GM12801 (cell line): Measurements from ENCODE around the gene ZNF555.
A peak's percentile ranks its signal among the peaks of the same experiment; 100 is the strongest.

Experiments used
- CTCF ChIP-seq: IDR thresholded peaks from one replicate; pipeline ENCODE4 v1.5.1; 2011; ENCODE audit warnings: control low read depth; ENCODE audit not compliant: insufficient read length; ENCODE audit errors: extremely low read depth

ZNF555 gene

GRCh38 chr19:2815191-2815614 lies 26.1 kb upstream of the ZNF555 start:
- no peak for TF ChIP-seq CTCF

GRCh38 chr19:2815923-2816322 lies 25.4 kb upstream of the ZNF555 start:
- no peak for TF ChIP-seq CTCF

GRCh38 chr19:2816641-2817040 lies 24.6 kb upstream of the ZNF555 start:
- TF ChIP-seq CTCF = no peak

- TF ChIP-seq CTCF = peak; percentile 13
Measured at GRCh38 chr19:2819540-2820111, 21.6 kb upstream of the ZNF555 start, which contains the start of gene ZNF554. Gene ZNF554 (plus strand): TSS chr19:2819868. CDS start chr19:2820072, 204 bp downstream.

GRCh38 chr19:2820112-2820702 lies 21.1 kb upstream of the ZNF555 start:
- TF ChIP-seq CTCF = no peak

GRCh38 chr19:2822846-2823245 lies 18.4 kb upstream of the ZNF555 start:
- TF ChIP-seq CTCF = no peak

- TF ChIP-seq CTCF = no peak
Measured at GRCh38 chr19:2823646-2824045, 17.6 kb upstream of the ZNF555 start.

GRCh38 chr19:2824129-2824528 lies 17.1 kb upstream of the ZNF555 start:
- TF ChIP-seq CTCF = no peak
